ENCODE measurements around the gene OST4. TPM values are rescaled to one million over a fixed set of nuclear protein-coding genes. Genes with fewer than 3 reads are reported as not detected.
A peak's percentile ranks its signal among the peaks of the same experiment; 100 is the strongest.
"Not testable (repeated sequence)": the region's sequence is repeated elsewhere in the genome, so short reads cannot be mapped to it uniquely, and the experiment has no call there.

Gene OST4
- total and polyA plus RNA-seq, 10 of the 15 experiments (the other 5 are each of a cell fraction or from before 2014, with no cell fraction given) = 270 to 1,543 (median 523) TPM

DNA sequence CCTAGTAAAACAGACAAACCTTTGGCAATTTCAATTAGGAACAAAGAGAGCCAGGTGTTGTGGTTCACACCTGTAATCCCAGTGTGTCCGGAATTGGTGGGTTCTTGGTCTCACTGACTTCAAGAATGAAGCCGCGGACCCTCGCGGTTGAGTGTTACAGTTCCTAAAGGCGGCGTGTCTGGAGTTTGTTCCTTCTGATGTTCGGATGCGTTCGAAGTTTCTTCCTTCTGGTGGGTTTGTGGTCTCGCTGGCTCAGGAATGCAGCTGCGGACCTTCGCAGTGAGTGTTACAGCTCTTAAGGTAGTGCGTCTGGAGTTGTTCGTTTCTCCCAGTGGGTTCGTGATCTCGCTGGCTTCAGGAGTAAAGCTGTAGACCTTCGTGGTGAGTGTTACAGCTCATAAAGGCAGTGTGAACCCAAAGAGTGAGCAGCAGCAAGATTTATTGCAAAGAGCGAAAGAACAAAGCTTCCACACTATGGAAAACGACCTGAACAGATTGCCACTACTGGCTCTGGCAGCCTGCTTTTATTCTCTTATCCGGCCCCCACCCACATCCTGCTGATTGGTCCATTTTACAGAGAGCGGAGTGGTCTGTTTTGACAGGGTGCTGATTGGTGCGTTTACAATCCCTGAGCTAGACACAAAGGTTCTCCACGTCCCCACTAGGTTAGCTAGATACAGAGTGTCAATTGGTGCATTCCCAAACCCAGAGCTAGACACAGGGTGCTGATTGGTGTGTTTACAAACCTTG lies 39.3 kb upstream of the OST4 start:
- H2AFZ ChIP-seq (ENCODE audit: control insufficient read depth, low read depth, low read length); H3K4me3 ChIP-seq; H3K27me3 ChIP-seq (replicated peaks in 1 of 2; ENCODE audit: control insufficient read depth in 2 of 2, insufficient read depth in 2 of 2, low read length in 1 of 2); H3K4me2 ChIP-seq (ENCODE audit: control insufficient read depth, insufficient read depth); FAIRE-seq; H4K20me1 ChIP-seq (ENCODE audit: control insufficient read depth, insufficient read depth); H3K27ac ChIP-seq (ENCODE audit: control insufficient read depth, insufficient read depth); in situ Hi-C loops (cut with MboI); H3K9ac ChIP-seq (ENCODE audit: control insufficient read depth, insufficient read depth, low read length); BruUV-seq (replicated peaks); DNase-seq (ENCODE audit: low read depth, low spot score); H3K79me2 ChIP-seq (ENCODE audit: control insufficient read depth, insufficient read depth, low read length); ATAC-seq; H3K4me1 ChIP-seq (ENCODE audit: control insufficient read depth, insufficient read depth, low read length); H3K36me3 ChIP-seq (ENCODE audit: control insufficient read depth in 2 of 2, insufficient read depth in 2 of 2, low read length in 1 of 2); intact Hi-C loops (cut with micrococcal nuclease; ENCODE audit: unreplicated experiment); H3K9me3 ChIP-seq (replicated peaks; ENCODE audit: control insufficient read depth, insufficient read depth, low read length); POLR2A ChIA-PET: not testable (repeated sequence)
- RAD21 ChIA-PET (ENCODE audit: unreplicated experiment) = interaction anchor here (0.6 to 1.2 kb wide), 3 partner anchors 11 to 1094 kb away, joined by 4 read pairs; no protein-coding TSS in a partner anchor
- 79% methylated on average over 24 of the region's 24 CpGs for WGBS (ENCODE audit: insufficient coverage, insufficient replicate concordance, low lambda C conversion rate, missing lambda C conversion rate)
- TF ChIP-seq NFYB (IDR thresholded peaks at IDR 0.05; ENCODE audit: insufficient read depth, low read depth, low read length) = 0 out of 2 replicates have a peak, but pooled peaks have one; percentile 49
- CTCF ChIA-PET = interaction anchor here (0.8 kb wide), 1 partner anchor 59 kb away, joined by 4 read pairs; no protein-coding TSS in a partner anchor
- SMC1A ChIA-PET (ENCODE audit: uncharacterized antibody, unreplicated experiment) = interaction anchor here (0.7 kb wide), 1 partner anchor 169 kb away, joined by 3 read pairs; no protein-coding TSS in a partner anchor

- DNase-seq (ENCODE audit: low read depth, low spot score) (no peak), ATAC-seq (no peak), FAIRE-seq (no peak)
- ChIA-PET CTCF (interaction anchor here (0.7 to 1.6 kb wide), 2 partner anchors 24 to 68 kb away, joined by 3 read pairs; no protein-coding TSS in a partner anchor), RAD21 (ENCODE audit: unreplicated experiment) (no interaction called here), POLR2A (interaction anchor here (0.7 kb wide), 1 partner anchor 299 kb away, joined by 4 read pairs; no protein-coding TSS in a partner anchor), SMC1A (ENCODE audit: uncharacterized antibody, unreplicated experiment) (interaction anchor here (0.7 to 1.0 kb wide), 2 partner anchors 162 to 1047 kb away, joined by 3 read pairs; no protein-coding TSS in a partner anchor)
- Histone ChIP-seq H3K9me3 (replicated peaks; ENCODE audit: control insufficient read depth, insufficient read depth, low read length) (no peaks in the 10 kb centered on the region), H3K27me3 (replicated peaks in 1 of 2; ENCODE audit: control insufficient read depth in 2 of 2, insufficient read depth in 2 of 2, low read length in 1 of 2) (no peaks in the 10 kb centered on the region; a peak in 2 of 4 replicates), H3K79me2 (ENCODE audit: control insufficient read depth, insufficient read depth, low read length) (no peaks in the 10 kb centered on the region), H3K36me3 (ENCODE audit: control insufficient read depth in 2 of 2, insufficient read depth in 2 of 2, low read length in 1 of 2) (no peaks in the 10 kb centered on the region), H3K9ac (ENCODE audit: control insufficient read depth, insufficient read depth, low read length) (no peak overlapping the region), H3K27ac (ENCODE audit: control insufficient read depth, insufficient read depth) (no peak overlapping the region), H3K4me3 (no peak overlapping the region), H2AFZ (ENCODE audit: control insufficient read depth, low read depth, low read length) (no peak overlapping the region), H4K20me1 (ENCODE audit: control insufficient read depth, insufficient read depth) (no peaks in the 10 kb centered on the region), H3K4me2 (ENCODE audit: control insufficient read depth, insufficient read depth) (no peak overlapping the region), H3K4me1 (ENCODE audit: control insufficient read depth, insufficient read depth, low read length) (no peaks in the 10 kb centered on the region)
- in situ Hi-C loops (cut with MboI) = no loop called here
- BruUV-seq (replicated peaks) = no TSS peak
- WGBS (ENCODE audit: insufficient coverage, insufficient replicate concordance, low lambda C conversion rate, missing lambda C conversion rate) = 50% methylated on average over 3 of the region's 3 CpGs
- intact Hi-C loops (cut with micrococcal nuclease; ENCODE audit: unreplicated experiment) = no loop called here
- TF ChIP-seq ZNF207 (IDR thresholded peaks at IDR 0.05; ENCODE audit: borderline replicate concordance) = no peak
- no peak for TF ChIP-seq MEF2A (IDR thresholded peaks at IDR 0.05; ENCODE audit: insufficient read depth, low read depth, low read length)
- no peak for TF ChIP-seq BCL11A (IDR thresholded peaks at IDR 0.05; ENCODE audit: low read depth, low read length)
- no peak for TF ChIP-seq STAT3 (IDR thresholded peaks at IDR 0.05; ENCODE audit: low read depth, low read length)
- TF ChIP-seq NRF1 (conservative IDR thresholded peaks at IDR 0.05; ENCODE audit: low read depth, low read length) = no peak
- no peak for TF ChIP-seq BRCA1 (IDR thresholded peaks at IDR 0.05; ENCODE audit: low read depth, low read length)
- TF ChIP-seq RELA (IDR thresholded peaks at IDR 0.05; ENCODE audit: borderline replicate concordance, partially characterized antibody) = no peak
- no peak for TF ChIP-seq USF1 (IDR thresholded peaks at IDR 0.05; ENCODE audit: borderline replicate concordance, extremely low read length, insufficient read depth, low read depth, low read length)
- no peak for TF ChIP-seq NFYA (IDR thresholded peaks at IDR 0.05; ENCODE audit: borderline replicate concordance, low read depth, low read length)
- no peak for TF ChIP-seq STAT1 (conservative IDR thresholded peaks at IDR 0.05)
- no peak for TF ChIP-seq MTA3 (IDR thresholded peaks at IDR 0.05; ENCODE audit: borderline replicate concordance, low read length)
- TF ChIP-seq EED (IDR thresholded peaks at IDR 0.05; ENCODE audit: low read depth) = no peak
- TF ChIP-seq GABPA (IDR thresholded peaks at IDR 0.05; ENCODE audit: low read depth) = no peak
- no peak for TF ChIP-seq NR2C1 (IDR thresholded peaks at IDR 0.05)
- TF ChIP-seq POLR2AphosphoS5 (IDR thresholded peaks at IDR 0.05; ENCODE audit: low read length) = no peak
- TF ChIP-seq EGR1 (IDR thresholded peaks at IDR 0.05; ENCODE audit: borderline replicate concordance in 1 of 2, low read depth in 2 of 2, low read length in 2 of 2) = no peak
Measured at GRCh38 chr2:27109083-27109482, 37.6 kb upstream of the OST4 start.
